Brain pericyte (primary cell): ENCODE results near the gene WNT2.
"Not testable (repeated sequence)": the region's sequence is repeated elsewhere in the genome, so short reads cannot be mapped to it uniquely, and the experiment has no call there.

Experiments
- DNase-seq: peaks from one replicate; pipeline ENCODE4 v3.0.0-alpha.2; 2012; ENCODE audit warnings: low read depth, low spot score

WNT2 gene

GRCh38 chr7:117308891-117309290 is 14.0 kb downstream of the WNT2 start:
- no peak for DNase-seq

- DNase-seq: no peak
Measured at GRCh38 chr7:117302396-117302795, 20.5 kb downstream of the WNT2 start.

GRCh38 chr7:117300506-117300905 is 22.4 kb downstream of the WNT2 start:
- DNase-seq: not testable (repeated sequence)

GRCh38 chr7:117297606-117298005 is 25.3 kb downstream of the WNT2 start:
- DNase-seq: no peak

GRCh38 chr7:117296066-117296465 is 26.8 kb downstream of the WNT2 start:
- DNase-seq: no peak

GRCh38 chr7:117285826-117286225 is 37.0 kb downstream of the WNT2 start:
- DNase-seq: no peak

- no peak for DNase-seq
Measured at GRCh38 chr7:117284692-117285091, 38.2 kb downstream of the WNT2 start.

GRCh38 chr7:117283779-117284178 is 39.1 kb downstream of the WNT2 start:
- no peak for DNase-seq

- DNase-seq: no peak
Measured at GRCh38 chr7:117283371-117283770, 39.5 kb downstream of the WNT2 start.

- DNase-seq: no peak
Measured at GRCh38 chr7:117282239-117282812, 40.5 kb downstream of the WNT2 start.

- no peak for DNase-seq
Measured at GRCh38 chr7:117281562-117281961, 41.3 kb downstream of the WNT2 start.

- DNase-seq: no peak
Measured at GRCh38 chr7:117279931-117280557, 42.8 kb downstream of the WNT2 start.

- DNase-seq: no peak
Measured at GRCh38 chr7:117279203-117279602, 43.7 kb downstream of the WNT2 start.

GRCh38 chr7:117278040-117278439 is 44.8 kb downstream of the WNT2 start:
- no peak for DNase-seq

GRCh38 chr7:117277576-117277975 is 45.3 kb downstream of the WNT2 start:
- no peak for DNase-seq

GRCh38 chr7:117274951-117275350 is 47.9 kb downstream of the WNT2 start:
- DNase-seq: no peak

- no peak for DNase-seq
Measured at GRCh38 chr7:117273814-117274225, 49.0 kb downstream of the WNT2 start.

GRCh38 chr7:117273325-117273724 is 49.5 kb downstream of the WNT2 start:
- DNase-seq: no peak

- DNase-seq: no peak
Measured at GRCh38 chr7:117272017-117272759, 50.7 kb downstream of the WNT2 start.

GRCh38 chr7:117271566-117271965 is 51.3 kb downstream of the WNT2 start:
- DNase-seq: no peak

GRCh38 chr7:117270371-117270770 is 52.5 kb downstream of the WNT2 start:
- no peak for DNase-seq

- DNase-seq: no peak
Measured at GRCh38 chr7:117269886-117270285, 53.0 kb downstream of the WNT2 start.

GRCh38 chr7:117269417-117269816 is 53.4 kb downstream of the WNT2 start:
- peak; percentile 7 for DNase-seq
